Measurements from ENCODE around the gene ITK. TPM values are rescaled to one million over a fixed set of nuclear protein-coding genes. Genes with fewer than 3 reads are reported as not detected.
A peak's percentile ranks its signal among the peaks of the same experiment; 100 is the strongest.

The ITK gene
- total and polyA plus RNA-seq, 12 donors = 0.09 to 4.7 (median 0.68) TPM; not detected in 1

DNA sequence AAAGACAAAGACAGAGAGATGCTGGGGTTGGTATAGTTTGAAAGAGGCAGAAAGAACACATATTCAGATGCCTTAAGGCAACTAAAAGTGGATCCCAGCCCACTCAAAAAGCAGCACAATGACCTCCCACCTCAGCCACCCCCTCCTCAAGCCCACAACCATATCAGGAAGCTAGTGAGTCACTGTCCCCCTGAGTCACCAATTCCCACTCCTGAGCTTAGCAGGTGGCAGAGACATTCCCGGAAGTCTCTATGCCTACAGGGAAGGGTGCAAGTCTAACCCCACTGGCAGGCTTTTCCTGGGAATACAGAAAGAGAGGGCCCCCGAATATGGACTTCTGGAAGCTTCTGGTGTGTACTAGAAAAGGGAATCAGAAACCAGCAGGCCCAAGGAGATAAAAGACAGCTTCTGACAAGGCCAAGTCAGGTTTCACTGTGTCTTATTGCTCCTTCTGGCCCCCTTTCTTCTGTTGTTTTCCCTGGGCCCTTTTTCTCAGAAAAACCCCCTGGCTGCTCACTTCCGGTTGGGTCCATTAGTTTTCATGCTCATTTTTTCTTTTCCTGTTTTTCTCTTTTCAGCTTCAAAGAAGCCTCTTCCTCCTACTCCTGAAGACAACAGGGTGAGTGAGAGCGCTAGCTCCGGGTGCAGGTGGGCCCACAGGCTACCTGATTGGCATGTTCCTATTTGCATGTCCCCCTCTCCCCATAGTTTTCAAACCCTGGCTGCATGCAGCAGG, 36.8 kb downstream of the ITK start:
- intact Hi-C loops (cut with DNase I) = no loop called here
- H3K4me3 ChIP-seq = no peak overlapping the region
- ATAC-seq (no peak), DNase-seq (no peak)
- TF ChIP-seq, protein P1, sequence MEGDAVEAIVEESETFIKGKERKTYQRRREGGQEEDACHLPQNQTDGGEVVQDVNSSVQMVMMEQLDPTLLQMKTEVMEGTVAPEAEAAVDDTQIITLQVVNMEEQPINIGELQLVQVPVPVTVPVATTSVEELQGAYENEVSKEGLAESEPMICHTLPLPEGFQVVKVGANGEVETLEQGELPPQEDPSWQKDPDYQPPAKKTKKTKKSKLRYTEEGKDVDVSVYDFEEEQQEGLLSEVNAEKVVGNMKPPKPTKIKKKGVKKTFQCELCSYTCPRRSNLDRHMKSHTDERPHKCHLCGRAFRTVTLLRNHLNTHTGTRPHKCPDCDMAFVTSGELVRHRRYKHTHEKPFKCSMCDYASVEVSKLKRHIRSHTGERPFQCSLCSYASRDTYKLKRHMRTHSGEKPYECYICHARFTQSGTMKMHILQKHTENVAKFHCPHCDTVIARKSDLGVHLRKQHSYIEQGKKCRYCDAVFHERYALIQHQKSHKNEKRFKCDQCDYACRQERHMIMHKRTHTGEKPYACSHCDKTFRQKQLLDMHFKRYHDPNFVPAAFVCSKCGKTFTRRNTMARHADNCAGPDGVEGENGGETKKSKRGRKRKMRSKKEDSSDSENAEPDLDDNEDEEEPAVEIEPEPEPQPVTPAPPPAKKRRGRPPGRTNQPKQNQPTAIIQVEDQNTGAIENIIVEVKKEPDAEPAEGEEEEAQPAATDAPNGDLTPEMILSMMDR (IDR thresholded peaks at IDR 0.05) = no peak
- no peaks in the 10 kb centered on the region for H3K36me3 ChIP-seq
- peaks cover 0 to 2% (median 0%) of the 10 kb centered on the region in 7 donors for H3K27me3 ChIP-seq
- no peaks in the 10 kb centered on the region for H3K9me3 ChIP-seq
- 43 to 58% methylated on average over 5 of the region's 5 CpGs for WGBS, 2 donors
- peaks cover 0 to 31% (median 0%) of the 10 kb centered on the region in 9 donors for H3K4me1 ChIP-seq
- peak overlapping the region in 1 of 10 donors; percentile 49 for H3K27ac ChIP-seq

DNA sequence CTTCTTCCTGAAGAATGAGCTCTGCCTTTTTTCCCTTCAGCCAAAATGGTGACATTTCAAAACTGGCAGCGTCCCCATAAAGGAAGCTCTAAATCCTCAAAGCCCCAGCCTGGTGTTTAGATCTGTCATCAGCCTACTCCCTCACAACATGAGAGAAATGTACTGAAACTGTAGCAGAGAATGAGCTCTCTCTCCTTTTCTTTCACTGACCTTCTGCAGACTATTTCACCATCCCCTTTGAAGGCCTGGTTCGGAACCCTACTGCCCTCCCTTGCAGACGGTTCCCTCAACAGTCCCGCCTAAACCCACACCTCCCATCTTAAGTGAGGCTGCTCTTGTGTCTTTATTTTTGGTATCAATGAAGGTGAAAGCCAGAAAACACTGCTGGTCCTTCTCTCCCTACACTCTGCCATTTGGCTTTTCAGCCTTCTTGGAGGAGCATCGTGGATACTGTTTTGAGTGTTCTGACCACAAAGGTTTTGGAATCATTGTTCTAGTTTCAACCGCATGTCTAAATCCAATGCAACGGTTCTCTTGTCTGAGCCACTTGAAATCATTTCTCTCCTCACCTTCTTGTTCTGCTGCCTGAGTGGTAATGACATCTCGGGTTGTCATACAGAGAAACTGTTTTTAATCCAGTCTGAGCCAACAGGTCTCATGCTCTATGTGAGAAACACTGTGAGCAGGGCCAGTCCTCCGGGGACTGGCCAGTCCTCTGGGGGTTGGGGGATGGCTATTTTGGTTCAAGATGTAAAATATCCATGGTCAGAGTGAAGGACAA, 39.0 kb downstream of the ITK start:
- 54% methylated on average over 9 of the region's 9 CpGs for WGBS, 2 donors
- peak overlapping the region in 1 of 10 donors; percentile 18 for H3K27ac ChIP-seq

DNA sequence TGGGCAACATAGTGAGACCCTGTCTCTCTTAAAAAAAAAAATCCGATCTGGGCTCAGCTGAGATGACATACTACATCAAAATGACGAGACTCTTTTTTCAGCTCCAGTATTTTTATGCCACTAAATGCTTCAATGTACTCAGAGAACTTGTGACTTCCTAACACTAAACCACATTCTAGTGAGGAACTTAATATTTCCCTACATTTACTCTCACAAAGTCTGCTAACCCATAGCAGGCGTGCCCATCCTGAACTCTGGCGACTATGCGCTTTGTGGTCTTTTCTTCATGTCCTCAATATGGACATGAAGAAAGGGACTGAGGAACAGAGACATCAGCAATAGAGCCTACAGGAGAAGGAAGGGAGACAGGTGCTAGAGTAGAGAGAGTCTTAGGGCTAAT, 41.3 kb downstream of the ITK start:
- no peak for DNase-seq
- peaks cover 0 to 37% (median 0%) of the 10 kb centered on the region in 9 donors for H3K4me1 ChIP-seq
- intact Hi-C loops (cut with DNase I) = no loop called here
- H3K27me3 ChIP-seq = peaks cover 0 to 2% (median 0%) of the 10 kb centered on the region in 7 donors
- peak overlapping the region in 1 of 10 donors; percentile 62 for H3K27ac ChIP-seq
- TF ChIP-seq, protein P1 (IDR thresholded peaks at IDR 0.05) = no peak
- WGBS, 2 donors = 88 to 97% methylated on average over 5 of the region's 5 CpGs
- H3K4me3 ChIP-seq = no peak overlapping the region
- no peaks in the 10 kb centered on the region for H3K36me3 ChIP-seq
- ATAC-seq = no peak
- no peaks in the 10 kb centered on the region for H3K9me3 ChIP-seq

More for the DNA sequence above, 39.0 kb downstream of the ITK start:
- H3K36me3 ChIP-seq = no peaks in the 10 kb centered on the region
- DNase-seq (no peak), ATAC-seq (peak in 2 of 8 donors; percentile 48 to 62)
- no peaks in the 10 kb centered on the region for H3K9me3 ChIP-seq
- intact Hi-C loops (cut with DNase I) = no loop called here
- H3K4me3 ChIP-seq = no peak overlapping the region
- H3K4me1 ChIP-seq = peaks cover 0 to 41% (median 0%) of the 10 kb centered on the region in 9 donors
- H3K27me3 ChIP-seq = peaks cover 0 to 2% (median 0%) of the 10 kb centered on the region in 7 donors
- TF ChIP-seq, protein P1 (IDR thresholded peaks at IDR 0.05) = no peak

DNA sequence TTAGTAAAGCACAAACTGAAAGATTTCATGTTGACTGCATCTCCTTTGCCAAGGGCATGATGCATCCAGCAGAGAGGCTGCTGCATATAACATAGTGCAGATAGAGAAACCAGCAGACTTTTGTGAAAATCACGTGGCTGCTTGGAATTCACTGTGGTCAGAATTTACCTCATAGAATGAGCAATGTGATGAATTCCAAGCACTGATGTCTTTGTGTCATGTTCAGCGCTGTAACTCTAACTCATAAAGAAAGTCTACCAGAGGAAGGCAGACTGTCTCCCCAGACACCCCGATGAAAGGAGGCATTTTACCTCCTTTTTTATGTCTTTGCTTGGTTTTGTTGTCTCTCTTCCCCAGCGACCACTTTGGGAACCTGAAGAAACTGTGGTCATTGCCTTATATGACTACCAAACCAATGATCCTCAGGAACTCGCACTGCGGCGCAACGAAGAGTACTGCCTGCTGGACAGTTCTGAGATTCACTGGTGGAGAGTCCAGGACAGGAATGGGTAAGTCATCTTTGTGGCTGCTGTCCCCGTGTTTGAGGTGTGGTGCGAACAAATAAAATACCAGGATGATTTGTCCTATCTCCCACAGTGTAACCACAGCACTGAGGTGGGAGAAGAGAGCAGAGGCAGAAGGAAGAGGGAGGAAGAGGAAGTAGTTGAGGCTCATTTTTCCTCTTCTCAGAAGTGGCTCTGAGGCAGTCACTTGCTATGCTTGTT, 42.0 kb downstream of the ITK start:
- no peaks in the 10 kb centered on the region for H3K36me3 ChIP-seq
- DNase-seq (no peak), ATAC-seq (no peak)
- peak overlapping the region in 1 of 10 donors; percentile 62 for H3K27ac ChIP-seq
- TF ChIP-seq, protein P1 (IDR thresholded peaks at IDR 0.05) = no peak
- H3K4me3 ChIP-seq = no peak overlapping the region
- WGBS, 2 donors = 83 to 84% methylated on average over 10 of the region's 10 CpGs
- H3K27me3 ChIP-seq = peaks cover 0 to 2% (median 0%) of the 10 kb centered on the region in 7 donors
- H3K4me1 ChIP-seq = peaks cover 0 to 30% (median 0%) of the 10 kb centered on the region in 9 donors
- H3K9me3 ChIP-seq = no peaks in the 10 kb centered on the region
- intact Hi-C loops (cut with DNase I) = no loop called here
